RWPE2 (cell line): ENCODE results near the gene VLDLR.

ENCODE experiments used
- ATAC-seq: fragments of 200-7000 bp; cut with Tn5 transposase; 3 replicates; pipeline ENCODE4 v1.9.1; 2021; ENCODE audit warnings: low read depth
- DNase-seq: peaks from one replicate; pipeline ENCODE4 v3.0.0-alpha.2; 2020; ENCODE audit warnings: low spot score
- H3K27ac ChIP-seq: fragments of 450-650 bp; 2 replicates; pipeline ENCODE4 v1.5.1; 2017; ENCODE audit warnings: mild to moderate bottlenecking; ENCODE audit not compliant: poor library complexity, severe bottlenecking
- H3K27me3 ChIP-seq: fragments of 250-450 bp; sonication (Bioruptor Pico); 2 replicates; pipeline ENCODE4 v1.5.1; 2021; ENCODE audit warnings: mild to moderate bottlenecking, moderate library complexity; ENCODE audit not compliant: insufficient read depth, poor library complexity, severe bottlenecking
- H3K36me3 ChIP-seq: fragments of 250-450 bp; sonication (Bioruptor Pico); 2 replicates; pipeline ENCODE4 v1.5.1; 2020; ENCODE audit warnings: low read depth, mild to moderate bottlenecking, moderate library complexity
- H3K4me1 ChIP-seq: fragments of 250-450 bp; sonication (Bioruptor Pico); 2 replicates; pipeline ENCODE4 v1.5.1; 2021; ENCODE audit warnings: mild to moderate bottlenecking, moderate library complexity; ENCODE audit not compliant: insufficient read depth, poor library complexity, severe bottlenecking
- H3K4me3 ChIP-seq: fragments of 250-450 bp; sonication (Bioruptor Pico); 2 replicates; pipeline ENCODE4 v1.5.1; 2021; ENCODE audit warnings: mild to moderate bottlenecking, moderate library complexity; ENCODE audit not compliant: severe bottlenecking
- H3K9me3 ChIP-seq: fragments of 250-450 bp; sonication (Bioruptor Pico); 2 replicates; pipeline ENCODE4 v1.5.1; 2021; ENCODE audit warnings: mild to moderate bottlenecking, moderate library complexity; ENCODE audit not compliant: severe bottlenecking
- TF ChIP-seq, protein P1 (sequence below): fragments of 450-650 bp; IDR thresholded peaks from one replicate; pipeline ENCODE4 v1.5.1; 2017; ENCODE audit warnings: mild to moderate bottlenecking, moderate library complexity; ENCODE audit not compliant: poor library complexity, severe bottlenecking

The VLDLR gene

GRCh38 chr9:2623288-2624050, 1.9 kb downstream of the VLDLR start:
- Histone ChIP-seq H3K27me3 (no peaks in the 10 kb centered on the region), H3K36me3 (no peaks in the 10 kb centered on the region), H3K9me3 (no peaks in the 10 kb centered on the region), H3K27ac (no peak overlapping the region), H3K4me1 (peaks cover 5% of the 10 kb centered on the region), H3K4me3 (peak overlapping the region; percentile 67)
- TF ChIP-seq, protein P1, sequence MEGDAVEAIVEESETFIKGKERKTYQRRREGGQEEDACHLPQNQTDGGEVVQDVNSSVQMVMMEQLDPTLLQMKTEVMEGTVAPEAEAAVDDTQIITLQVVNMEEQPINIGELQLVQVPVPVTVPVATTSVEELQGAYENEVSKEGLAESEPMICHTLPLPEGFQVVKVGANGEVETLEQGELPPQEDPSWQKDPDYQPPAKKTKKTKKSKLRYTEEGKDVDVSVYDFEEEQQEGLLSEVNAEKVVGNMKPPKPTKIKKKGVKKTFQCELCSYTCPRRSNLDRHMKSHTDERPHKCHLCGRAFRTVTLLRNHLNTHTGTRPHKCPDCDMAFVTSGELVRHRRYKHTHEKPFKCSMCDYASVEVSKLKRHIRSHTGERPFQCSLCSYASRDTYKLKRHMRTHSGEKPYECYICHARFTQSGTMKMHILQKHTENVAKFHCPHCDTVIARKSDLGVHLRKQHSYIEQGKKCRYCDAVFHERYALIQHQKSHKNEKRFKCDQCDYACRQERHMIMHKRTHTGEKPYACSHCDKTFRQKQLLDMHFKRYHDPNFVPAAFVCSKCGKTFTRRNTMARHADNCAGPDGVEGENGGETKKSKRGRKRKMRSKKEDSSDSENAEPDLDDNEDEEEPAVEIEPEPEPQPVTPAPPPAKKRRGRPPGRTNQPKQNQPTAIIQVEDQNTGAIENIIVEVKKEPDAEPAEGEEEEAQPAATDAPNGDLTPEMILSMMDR: no peak
- ATAC-seq (peak; percentile 13; the same call in 2 of the 3 replicates), DNase-seq (no peak)

GRCh38 chr9:2624051-2624682, 2.6 kb downstream of the VLDLR start:
- peaks cover 5% of the 10 kb centered on the region for H3K4me1 ChIP-seq
- no peak for DNase-seq
- no peaks in the 10 kb centered on the region for H3K9me3 ChIP-seq
- no peak overlapping the region for H3K4me3 ChIP-seq
- ATAC-seq: no peak
- TF ChIP-seq, protein P1: no peak
- H3K36me3 ChIP-seq: no peaks in the 10 kb centered on the region
- H3K27me3 ChIP-seq: no peaks in the 10 kb centered on the region
- H3K27ac ChIP-seq: no peak overlapping the region

DNA sequence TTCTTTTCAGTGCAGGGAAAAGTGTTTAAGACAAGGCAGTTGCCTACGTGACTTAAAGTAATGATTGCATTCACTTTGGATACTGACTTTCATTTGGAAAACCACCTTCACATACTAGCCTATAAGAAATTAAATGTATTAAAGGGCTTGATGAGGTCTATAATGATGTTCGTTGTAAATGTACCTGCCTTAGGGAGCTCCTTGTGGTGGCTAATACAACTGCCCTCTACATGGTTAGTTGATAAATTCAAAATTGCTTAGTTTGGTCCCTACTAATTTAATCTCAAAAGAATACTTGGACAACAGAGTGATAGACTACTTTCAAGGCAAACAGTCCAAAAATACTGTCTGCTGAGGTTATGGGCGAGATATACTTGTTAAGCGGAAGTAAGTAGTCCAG, 3.8 kb downstream of the VLDLR start:
- DNase-seq (no peak), ATAC-seq (no peak)
- H3K27me3 ChIP-seq: no peaks in the 10 kb centered on the region
- no peaks in the 10 kb centered on the region for H3K9me3 ChIP-seq
- H3K4me1 ChIP-seq: peaks cover 5% of the 10 kb centered on the region
- H3K36me3 ChIP-seq: no peaks in the 10 kb centered on the region
- TF ChIP-seq, protein P1: no peak
- H3K4me3 ChIP-seq: no peak overlapping the region
- no peak overlapping the region for H3K27ac ChIP-seq

DNA sequence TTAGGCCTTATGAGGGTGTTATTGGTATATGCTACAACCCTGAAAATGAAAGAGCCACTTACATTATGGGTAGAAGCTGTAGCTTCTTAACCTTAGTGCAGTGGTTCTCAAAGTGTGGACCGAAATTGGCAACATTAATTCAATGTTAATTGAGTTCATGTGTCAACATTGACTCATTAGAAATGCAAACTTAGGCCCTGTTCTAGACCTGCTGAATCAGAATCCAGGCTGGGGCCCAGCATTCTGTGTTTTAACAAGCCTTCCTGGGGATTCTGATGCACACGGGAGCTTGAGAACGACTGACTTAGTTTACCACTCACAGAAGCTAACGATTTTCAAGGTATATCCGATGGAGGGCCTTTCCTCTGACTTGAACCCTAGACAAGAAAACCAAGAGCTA, 7.3 kb downstream of the VLDLR start:
- DNase-seq (no peak), ATAC-seq (no peak)
- TF ChIP-seq, protein P1: no peak
- Histone ChIP-seq H3K27me3 (no peaks in the 10 kb centered on the region), H3K4me1 (no peaks in the 10 kb centered on the region), H3K9me3 (no peaks in the 10 kb centered on the region), H3K36me3 (no peaks in the 10 kb centered on the region), H3K27ac (no peak overlapping the region), H3K4me3 (no peak overlapping the region)

DNA sequence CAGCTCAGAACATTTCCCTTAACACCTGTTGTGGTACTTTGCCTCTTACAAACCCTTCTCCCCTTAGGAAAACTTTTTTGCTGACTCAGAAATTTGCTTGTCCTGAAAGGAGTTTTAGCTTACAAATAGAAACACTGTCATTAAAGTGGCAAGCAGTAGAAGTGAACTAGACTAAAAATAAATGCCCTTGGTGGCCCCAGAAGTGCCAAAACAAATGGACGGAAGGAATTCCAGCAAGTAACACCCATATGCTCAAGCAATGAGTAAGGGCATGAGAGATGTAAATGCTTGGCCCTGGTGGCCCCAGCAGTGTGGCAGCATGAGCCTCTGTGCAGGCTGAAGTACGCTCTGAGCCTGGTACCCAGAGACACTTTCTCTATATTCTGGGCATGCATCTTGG, 8.6 kb downstream of the VLDLR start:
- ATAC-seq: no peak
- H3K4me3 ChIP-seq: no peak overlapping the region
- H3K4me1 ChIP-seq: no peaks in the 10 kb centered on the region
- H3K27ac ChIP-seq: no peak overlapping the region
- H3K27me3 ChIP-seq: no peaks in the 10 kb centered on the region
- no peaks in the 10 kb centered on the region for H3K9me3 ChIP-seq
- DNase-seq: no peak
- TF ChIP-seq, protein P1: no peak
- 0 out of 2 replicates have a peak, but pooled peaks cover under 1% of the 10 kb centered on the region for H3K36me3 ChIP-seq
